PC-3 (cell line): Measurements from ENCODE around the gene PRRT1B.

Experiments used
- EZH2phosphoT487 ChIP-seq: fragments of 300-600 bp; sonication (generic); IDR thresholded peaks from 2 replicates; pipeline ENCODE4 v1.6.1; 2018; ENCODE audit warnings: mild to moderate bottlenecking, antibody characterized with exemption, low read length, borderline replicate concordance
- TF ChIP-seq, protein P1 (sequence below): fragments of 300-600 bp; sonication (generic); conservative IDR thresholded peaks from 2 replicates; pipeline ENCODE4 v1.5.1; 2017; ENCODE audit warnings: antibody characterized with exemption, low read depth, mild to moderate bottlenecking, low read length

DNA sequence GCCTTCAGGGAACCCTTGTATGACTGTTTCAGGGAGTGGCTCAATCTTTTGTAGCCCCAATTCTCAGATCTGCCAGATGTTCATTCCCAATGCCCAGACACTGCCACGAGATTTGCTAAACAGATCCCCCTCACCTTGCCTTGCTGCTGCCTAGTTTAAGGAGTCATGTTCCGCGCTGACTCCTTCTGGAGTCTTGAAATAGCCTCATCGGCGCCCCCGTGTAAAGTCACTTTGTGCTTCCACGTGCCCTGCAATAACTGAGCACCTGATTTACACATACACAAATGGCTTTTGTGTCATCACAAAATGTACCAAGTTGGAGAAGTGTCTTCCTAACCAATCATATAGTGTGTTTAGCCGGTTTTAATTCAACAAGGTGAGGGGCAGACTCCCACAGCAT, 62.3 kb downstream of the PRRT1B start:
- TF ChIP-seq, protein P1, sequence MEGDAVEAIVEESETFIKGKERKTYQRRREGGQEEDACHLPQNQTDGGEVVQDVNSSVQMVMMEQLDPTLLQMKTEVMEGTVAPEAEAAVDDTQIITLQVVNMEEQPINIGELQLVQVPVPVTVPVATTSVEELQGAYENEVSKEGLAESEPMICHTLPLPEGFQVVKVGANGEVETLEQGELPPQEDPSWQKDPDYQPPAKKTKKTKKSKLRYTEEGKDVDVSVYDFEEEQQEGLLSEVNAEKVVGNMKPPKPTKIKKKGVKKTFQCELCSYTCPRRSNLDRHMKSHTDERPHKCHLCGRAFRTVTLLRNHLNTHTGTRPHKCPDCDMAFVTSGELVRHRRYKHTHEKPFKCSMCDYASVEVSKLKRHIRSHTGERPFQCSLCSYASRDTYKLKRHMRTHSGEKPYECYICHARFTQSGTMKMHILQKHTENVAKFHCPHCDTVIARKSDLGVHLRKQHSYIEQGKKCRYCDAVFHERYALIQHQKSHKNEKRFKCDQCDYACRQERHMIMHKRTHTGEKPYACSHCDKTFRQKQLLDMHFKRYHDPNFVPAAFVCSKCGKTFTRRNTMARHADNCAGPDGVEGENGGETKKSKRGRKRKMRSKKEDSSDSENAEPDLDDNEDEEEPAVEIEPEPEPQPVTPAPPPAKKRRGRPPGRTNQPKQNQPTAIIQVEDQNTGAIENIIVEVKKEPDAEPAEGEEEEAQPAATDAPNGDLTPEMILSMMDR: no peak
- no peak for TF ChIP-seq EZH2phosphoT487
